ENCODE data around the gene FREY1.

DNA sequence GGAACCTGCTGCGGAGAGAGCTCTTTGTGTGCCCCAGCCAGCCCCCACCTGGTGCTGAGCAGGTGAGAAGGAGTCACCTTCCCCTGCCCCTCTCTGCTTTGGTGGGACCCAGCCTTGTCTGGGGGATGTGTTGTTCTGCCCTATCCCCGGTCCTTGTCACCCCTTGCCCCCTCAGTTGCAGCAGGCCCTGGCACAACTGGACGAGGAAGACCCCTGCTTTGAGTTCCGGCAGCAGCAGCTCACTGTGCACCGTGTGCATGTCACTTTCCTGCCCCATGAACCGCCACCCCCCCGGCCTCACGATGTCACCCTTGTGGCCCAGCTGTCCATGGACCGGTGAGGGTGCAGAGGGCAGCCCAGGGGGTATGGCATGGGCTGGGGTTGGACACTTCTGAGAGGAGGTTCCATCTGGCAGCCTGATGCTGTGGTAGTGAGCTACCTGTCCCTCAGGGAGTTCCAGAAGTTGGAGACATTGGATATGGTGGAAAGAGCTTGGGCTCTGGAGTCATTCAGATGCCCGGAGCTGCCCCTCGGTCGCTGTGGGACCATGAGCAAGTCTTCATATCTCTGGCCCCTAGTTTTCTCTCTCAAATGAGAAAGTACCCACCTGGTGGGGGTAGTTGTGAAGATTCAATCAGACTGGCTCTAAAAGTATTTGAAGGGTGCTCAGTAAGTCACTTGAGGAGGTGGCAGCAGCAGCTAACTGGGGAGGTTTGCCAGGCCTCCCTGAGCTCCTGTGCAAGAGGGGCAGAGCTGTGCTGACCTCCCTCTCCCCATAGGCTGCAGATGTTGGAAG lies 19.7 kb upstream of the FREY1 start:
- TF ChIP-seq POLR2A (IDR thresholded peaks at IDR 0.05; ENCODE audit: low read depth, low read length) (no peak), POLR2AphosphoS5 (IDR thresholded peaks at IDR 0.05; ENCODE audit: low read depth, low read length) (no peak)

Measured in GM12892 (cell line).